Fibroblast of mammary gland (primary cell): ENCODE data around the gene PAX8.

Source experiments
- DNase-seq: peaks from one replicate; pipeline ENCODE4 v3.0.0-alpha.2; 2010; ENCODE audit warnings: low read depth
- H3K4me3 ChIP-seq: 2 replicates; pipeline ENCODE4 v1.5.1; 2011; ENCODE audit warnings: low read depth, mild to moderate bottlenecking, low read length, moderate library complexity; ENCODE audit not compliant: control insufficient read depth
- CTCF ChIP-seq: conservative IDR thresholded peaks from 2 replicates; pipeline ENCODE4 v1.5.1; 2011; ENCODE audit warnings: low read depth, low read length, inconsistent platforms; ENCODE audit not compliant: control insufficient read depth, insufficient read depth

Gene PAX8

GRCh38 chr2:113227698-113228097, 51.0 kb downstream of the PAX8 start:
- no peak for DNase-seq
- TF ChIP-seq CTCF = no peak
- H3K4me3 ChIP-seq = no peak overlapping the region

GRCh38 chr2:113227290-113227689, 51.4 kb downstream of the PAX8 start:
- H3K4me3 ChIP-seq = no peak overlapping the region
- no peak for DNase-seq
- TF ChIP-seq CTCF = no peak

GRCh38 chr2:113226462-113226861, 52.3 kb downstream of the PAX8 start:
- TF ChIP-seq CTCF = no peak
- no peak for DNase-seq
- no peak overlapping the region for H3K4me3 ChIP-seq

- TF ChIP-seq CTCF = no peak
- no peak for DNase-seq
- no peak overlapping the region for H3K4me3 ChIP-seq
Measured at GRCh38 chr2:113225263-113226259, 53.2 kb downstream of the PAX8 start.

GRCh38 chr2:113224647-113225236, 54.0 kb downstream of the PAX8 start:
- no peak for TF ChIP-seq CTCF
- H3K4me3 ChIP-seq = no peak overlapping the region
- no peak for DNase-seq

GRCh38 chr2:113223813-113224212, 54.9 kb downstream of the PAX8 start:
- no peak overlapping the region for H3K4me3 ChIP-seq
- TF ChIP-seq CTCF = no peak
- no peak for DNase-seq
